Uterus (tissue), 4 donors: ENCODE results near the gene TMOD2. TPM values are rescaled to one million over a fixed set of nuclear protein-coding genes. Genes with fewer than 3 reads are reported as not detected.

Source experiments
- DNase-seq, 2 donors: peaks; one replicate each; pipeline ENCODE4 v3.0.0-alpha.2; 2019 to 2020
- H3K27ac ChIP-seq, 2 donors: fragments of 200-600 bp; sonication (generic); 1 replicate in 1 of 2; 2 replicates in 1 of 2; pipeline ENCODE4 v1.5.1; 2016 to 2018
- H3K27me3 ChIP-seq, 2 donors: fragments of 200-600 bp; sonication (generic); one replicate each; pipeline ENCODE4 v1.5.1; 2018 to 2019; ENCODE audit warnings: control low read depth in 1 of 2
- H3K36me3 ChIP-seq, 2 donors: fragments of 200-600 bp; sonication (generic); one replicate each; pipeline ENCODE4 v1.5.1; 2019; ENCODE audit warnings: control low read depth in 1 of 2
- H3K4me1 ChIP-seq, 2 donors: fragments of 200-600 bp; sonication (generic); one replicate each; pipeline ENCODE4 v1.5.1; 2018 to 2019; ENCODE audit warnings: control low read depth in 1 of 2
- H3K4me3 ChIP-seq, 2 donors: fragments of 200-600 bp; sonication (generic); 1 replicate in 1 of 2; 2 replicates in 1 of 2; pipeline ENCODE4 v1.5.1; 2018 to 2019; ENCODE audit warnings: mild to moderate bottlenecking in 1 of 2
- H3K9me3 ChIP-seq, 2 donors: fragments of 200-600 bp; sonication (generic); one replicate each; pipeline ENCODE4 v1.5.1; 2019; ENCODE audit warnings: control low read depth in 1 of 2
- CTCF ChIP-seq, 4 experiments: fragments of 200-600 bp in 2 of 4; fragments of 450-650 bp in 2 of 4; sonication (generic) in 2 of 4; IDR thresholded peaks; one replicate each; pipeline ENCODE4 v1.5.1; 2016 to 2019; ENCODE audit warnings: antibody characterized with exemption in 4 of 4, mild to moderate bottlenecking in 2 of 4, moderate library complexity in 1 of 4
- POLR2A ChIP-seq, 2 donors: fragments of 450-650 bp; IDR thresholded peaks; one replicate each; pipeline ENCODE4 v1.6.1; 2016; ENCODE audit warnings: antibody characterized with exemption in 2 of 2, mild to moderate bottlenecking in 1 of 2, moderate library complexity in 1 of 2
- intact Hi-C: fragments of 100-400 bp; cut with DNase I; formaldehyde crosslinking; loops from one replicate; pipeline ENCODE4 v1.15.1; 2023; ENCODE audit warnings: low total_unique reads
- small RNA-seq: library from RNA; depleted of rRNA; stranded (forward); fragments of <200 nt; gene quantifications from one replicate; pipeline ENCODE3, GENCODE V24; 2016
- total RNA-seq, 4 donors: library from RNA; depleted of rRNA in 3 of 4; stranded (reverse); fragments of >200 nt in 3 of 4; gene quantifications; one replicate each; pipeline versions ENCODE4 v1.1.0 to v1.2.4, GENCODE V29; 2014 to 2023
- donor health status: DM: yes; HTN: yes; CAD: no.

Gene TMOD2
- total RNA-seq, 4 donors from 2014 or later: 20.9 to 113 (median 35.0) TPM

- no peak overlapping the region for H3K4me3 ChIP-seq
- intact Hi-C loops: no loop called here
- TF ChIP-seq CTCF (IDR thresholded peaks at IDR 0.05) (no peak), POLR2A (IDR thresholded peaks at IDR 0.05) (no peak)
- no peaks in the 10 kb centered on the region for H3K36me3 ChIP-seq
- no peaks in the 10 kb centered on the region for H3K9me3 ChIP-seq
- H3K27ac ChIP-seq: no peak overlapping the region
- H3K27me3 ChIP-seq: no peaks in the 10 kb centered on the region
- no peak for DNase-seq
- H3K4me1 ChIP-seq: no peaks in the 10 kb centered on the region
Measured at GRCh38 chr15:51861557-51862359, 110.4 kb downstream of the TMOD2 start.

- no peaks in the 10 kb centered on the region for H3K27me3 ChIP-seq
- H3K9me3 ChIP-seq: no peaks in the 10 kb centered on the region
- intact Hi-C loops: no loop called here
- DNase-seq: no peak
- no peak overlapping the region for H3K27ac ChIP-seq
- no peak overlapping the region for H3K4me3 ChIP-seq
- no peak for TF ChIP-seq CTCF (IDR thresholded peaks at IDR 0.05)
- TF ChIP-seq POLR2A (IDR thresholded peaks at IDR 0.05): no peak
- H3K36me3 ChIP-seq: no peaks in the 10 kb centered on the region
- H3K4me1 ChIP-seq: no peaks in the 10 kb centered on the region
Measured at GRCh38 chr15:51863131-51863530, 111.7 kb downstream of the TMOD2 start.

GRCh38 chr15:51864408-51865056, 113.1 kb downstream of the TMOD2 start:
- H3K36me3 ChIP-seq: no peaks in the 10 kb centered on the region
- no peak for TF ChIP-seq POLR2A (IDR thresholded peaks at IDR 0.05)
- no peak for TF ChIP-seq CTCF (IDR thresholded peaks at IDR 0.05)

GRCh38 chr15:51865317-51865716, 113.9 kb downstream of the TMOD2 start:
- no peaks in the 10 kb centered on the region for H3K4me1 ChIP-seq
- H3K4me3 ChIP-seq: no peak overlapping the region
- no peak for DNase-seq
- H3K27ac ChIP-seq: no peak overlapping the region
- TF ChIP-seq POLR2A (IDR thresholded peaks at IDR 0.05): no peak
- no peak for TF ChIP-seq CTCF (IDR thresholded peaks at IDR 0.05)
- intact Hi-C loops: no loop called here
- no peaks in the 10 kb centered on the region for H3K36me3 ChIP-seq
- H3K9me3 ChIP-seq: no peaks in the 10 kb centered on the region
- no peaks in the 10 kb centered on the region for H3K27me3 ChIP-seq

More at GRCh38 chr15:51864408-51865056, 113.1 kb downstream of the TMOD2 start:
- H3K9me3 ChIP-seq: no peaks in the 10 kb centered on the region
- no peaks in the 10 kb centered on the region for H3K27me3 ChIP-seq
- no peak for DNase-seq
- H3K4me1 ChIP-seq: no peaks in the 10 kb centered on the region
- H3K27ac ChIP-seq: no peak overlapping the region
- intact Hi-C loops: no loop called here
- H3K4me3 ChIP-seq: no peak overlapping the region

Small RNA genes lying within 50 kb of the gene (small RNA-seq; reads per million reads assigned to genes)
- gene AC090971.5: not detected
- gene RF00017: not detected

Other genes with a start within 250 kb of the TMOD2 start
- 100 to 1,000 TPM in 1 of 4 donors, 10 to 100 TPM in 2, 1 to 10 TPM in 1; 6.9 to 100 (median 26.6) TPM for gene DMXL2, start 128.8 kb upstream of the TMOD2 start, total RNA-seq
- under 1 TPM in 1 of 4 donors, not detected in 3; 0.41 TPM for gene SCG3, start 70.1 kb upstream of the TMOD2 start, total RNA-seq
- 10 to 100 TPM in 3 of 4 donors, 1 to 10 TPM in 1; 8.5 to 44.7 (median 25.0) TPM for gene LYSMD2, start 13.9 kb upstream of the TMOD2 start, total RNA-seq
- 10 to 100 TPM; 10.5 to 49.6 (median 37.1) TPM for gene TMOD3, start 78.1 kb downstream of the TMOD2 start, total RNA-seq
- gene LEO1, start 220.2 kb downstream of the TMOD2 start, total RNA-seq: 10 to 100 TPM in 3 of 4 donors, 1 to 10 TPM in 1; 8.6 to 45.3 (median 27.8) TPM